ENCODE measurements around the gene DNAJC15.
A peak's percentile ranks its signal among the peaks of the same experiment; 100 is the strongest.

Gene DNAJC15

GRCh38 chr13:43081866-43082265 is 58.5 kb downstream of the DNAJC15 start:
- DNase-seq: no peak

- DNase-seq: no peak
Measured at GRCh38 chr13:43083750-43084149, 60.4 kb downstream of the DNAJC15 start.

- DNase-seq: no peak
Measured at GRCh38 chr13:43085545-43085944, 62.2 kb downstream of the DNAJC15 start.

GRCh38 chr13:43086181-43086580 is 62.8 kb downstream of the DNAJC15 start:
- DNase-seq: no peak

- no peak for DNase-seq
Measured at GRCh38 chr13:43088093-43088511, 64.7 kb downstream of the DNAJC15 start.

GRCh38 chr13:43089912-43090498 is 66.6 kb downstream of the DNAJC15 start:
- DNase-seq: no peak

- DNase-seq: no peak
Measured at GRCh38 chr13:43094901-43095300, 71.5 kb downstream of the DNAJC15 start.

- DNase-seq: no peak
Measured at GRCh38 chr13:43095771-43096719, 72.7 kb downstream of the DNAJC15 start.

- no peak for DNase-seq
Measured at GRCh38 chr13:43100667-43101066, 77.3 kb downstream of the DNAJC15 start.

- DNase-seq: no peak
Measured at GRCh38 chr13:43102304-43102703, 78.9 kb downstream of the DNAJC15 start.

- no peak for DNase-seq
Measured at GRCh38 chr13:43107780-43108179, 84.4 kb downstream of the DNAJC15 start.

GRCh38 chr13:43110036-43110435 is 86.7 kb downstream of the DNAJC15 start:
- DNase-seq: no peak

GRCh38 chr13:43110658-43111057 is 87.3 kb downstream of the DNAJC15 start:
- no peak for DNase-seq

GRCh38 chr13:43111559-43112400 is 88.4 kb downstream of the DNAJC15 start:
- no peak for DNase-seq

- no peak for DNase-seq
Measured at GRCh38 chr13:43113603-43114002, 90.2 kb downstream of the DNAJC15 start.

- DNase-seq: no peak
Measured at GRCh38 chr13:43114504-43114903, 91.1 kb downstream of the DNAJC15 start.

GRCh38 chr13:43115141-43115540 is 91.8 kb downstream of the DNAJC15 start:
- no peak for DNase-seq

GRCh38 chr13:43116242-43116641 is 92.9 kb downstream of the DNAJC15 start:
- no peak for DNase-seq

- no peak for DNase-seq
Measured at GRCh38 chr13:43118521-43118920, 95.1 kb downstream of the DNAJC15 start.

GRCh38 chr13:43119206-43119605 is 95.8 kb downstream of the DNAJC15 start:
- DNase-seq: no peak

GRCh38 chr13:43122791-43123190 is 99.4 kb downstream of the DNAJC15 start:
- DNase-seq: peak in 6 of 58 donors; percentile 13 to 34 (median 24)

GRCh38 chr13:43123856-43124255 is 100.5 kb downstream of the DNAJC15 start:
- DNase-seq: no peak

All from anterior cingulate cortex (tissue), 58 donors.